ENCODE data around the gene TMC6.

Gene TMC6

DNA sequence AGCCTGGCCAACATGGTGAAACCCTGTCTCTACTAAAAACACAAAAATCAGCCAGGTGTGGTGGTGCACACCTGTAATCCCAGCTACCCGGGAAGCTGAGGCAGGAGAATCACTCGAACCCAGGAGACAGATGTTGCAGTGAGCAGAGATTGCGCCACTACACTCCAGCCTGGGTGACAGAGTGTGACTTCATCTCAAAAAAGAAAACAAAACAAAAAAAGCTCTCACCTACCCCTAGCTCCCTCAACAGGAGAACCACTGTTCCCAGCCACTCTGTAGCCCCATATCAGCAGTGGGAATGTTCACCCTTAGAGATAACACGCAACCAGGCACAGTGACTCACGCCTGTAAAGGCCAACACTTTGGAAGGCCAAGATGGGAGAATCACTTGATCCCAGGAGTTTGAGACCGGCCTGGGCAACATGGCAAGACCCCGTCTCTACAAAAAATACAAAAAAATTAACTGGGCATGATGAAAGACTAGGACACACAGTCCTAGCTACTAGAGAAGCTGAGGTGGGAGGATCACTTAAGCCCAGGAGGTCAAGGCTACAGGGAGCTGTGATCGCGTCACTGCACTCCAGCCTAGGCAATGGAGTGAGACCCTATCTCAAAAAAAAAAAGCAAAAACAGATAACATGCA, 7.4 kb upstream of the TMC6 start:
- peak overlapping the region; percentile 31 for H3K4me3 Mint-ChIP-seq
- no peaks in the 10 kb centered on the region for H3K9me3 Mint-ChIP-seq
- ATAC-seq (replicated peaks; ENCODE audit: extremely low read depth, poor library complexity, severe bottlenecking): no peak
- H3K27me3 Mint-ChIP-seq: no peaks in the 10 kb centered on the region
- H3K36me3 Mint-ChIP-seq (ENCODE audit: insufficient read depth): peaks cover 75% of the 10 kb centered on the region
- H3K4me1 Mint-ChIP-seq: peaks cover 72% of the 10 kb centered on the region
- H3K27ac Mint-ChIP-seq (ENCODE audit: low read depth): peak overlapping the region; percentile 54
- DNase-seq (ENCODE audit: low spot score in 2 of 2): no peak

GRCh38 chr17:78134899-78135385, 6.4 kb upstream of the TMC6 start:
- DNase-seq (ENCODE audit: low spot score in 2 of 2): no peak
- ATAC-seq (replicated peaks; ENCODE audit: extremely low read depth, poor library complexity, severe bottlenecking): no peak
- peak overlapping the region; percentile 100 for H3K4me3 Mint-ChIP-seq
- no peaks in the 10 kb centered on the region for H3K27me3 Mint-ChIP-seq
- peaks cover 76% of the 10 kb centered on the region for H3K36me3 Mint-ChIP-seq (ENCODE audit: insufficient read depth)
- no peaks in the 10 kb centered on the region for H3K9me3 Mint-ChIP-seq
- H3K27ac Mint-ChIP-seq (ENCODE audit: low read depth): peak overlapping the region; percentile 54
- H3K4me1 Mint-ChIP-seq: peaks cover 75% of the 10 kb centered on the region

DNA sequence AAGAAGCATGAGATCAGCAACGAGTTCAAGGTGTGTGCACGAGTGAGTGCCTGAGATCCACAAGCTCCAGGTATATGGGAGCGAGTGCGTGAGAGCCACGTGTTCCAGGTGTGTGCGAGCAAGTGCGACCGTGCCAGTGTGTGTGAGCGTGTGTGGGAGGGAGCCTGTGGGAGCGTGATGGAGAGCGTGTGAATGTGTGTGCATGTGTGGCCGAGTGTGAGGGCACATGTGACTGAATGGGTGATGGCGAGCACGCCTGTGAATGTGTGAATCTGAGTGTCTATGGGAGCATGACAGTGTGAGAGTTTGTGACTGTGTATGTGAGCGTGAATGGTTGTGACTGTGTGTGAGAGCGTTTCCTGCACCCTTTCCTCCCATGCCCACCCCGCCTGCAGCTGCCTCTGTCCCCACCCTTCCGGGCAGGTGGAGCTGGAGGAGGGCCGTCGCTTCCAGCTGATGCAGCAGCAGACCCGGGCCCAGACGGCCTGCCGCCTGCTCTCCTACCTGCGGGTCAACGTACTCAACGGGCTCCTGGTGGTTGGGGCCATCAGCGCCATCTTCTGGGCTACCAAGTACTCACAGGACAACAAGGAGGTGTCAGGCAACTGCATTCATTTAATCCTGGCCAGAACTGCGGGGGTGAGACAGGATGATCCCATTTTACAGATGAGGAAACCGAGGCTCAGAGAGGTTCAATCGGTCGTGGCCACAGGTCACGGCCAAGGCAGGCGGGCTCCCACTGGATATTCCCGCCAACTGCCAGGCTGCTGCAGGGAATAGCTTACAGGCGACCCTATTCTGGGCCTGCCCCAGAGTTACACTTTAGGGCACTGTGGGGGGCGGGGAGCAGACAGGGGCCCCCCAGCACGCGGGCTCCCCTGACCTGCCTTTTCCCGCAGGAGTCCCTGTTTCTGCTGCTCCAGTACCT, 5.7 kb upstream of the TMC6 start:
- ATAC-seq (replicated peaks; ENCODE audit: extremely low read depth, poor library complexity, severe bottlenecking) (peak; percentile 33), DNase-seq (ENCODE audit: low spot score in 2 of 2) (peak; percentile 74 to 76)
- H3K27me3 Mint-ChIP-seq: no peaks in the 10 kb centered on the region
- peaks cover 78% of the 10 kb centered on the region for H3K36me3 Mint-ChIP-seq (ENCODE audit: insufficient read depth)
- H3K4me1 Mint-ChIP-seq: peaks cover 76% of the 10 kb centered on the region
- H3K4me3 Mint-ChIP-seq: peak overlapping the region; percentile 100
- peak overlapping the region; percentile 8 for H3K27ac Mint-ChIP-seq (ENCODE audit: low read depth)
- no peaks in the 10 kb centered on the region for H3K9me3 Mint-ChIP-seq

DNA sequence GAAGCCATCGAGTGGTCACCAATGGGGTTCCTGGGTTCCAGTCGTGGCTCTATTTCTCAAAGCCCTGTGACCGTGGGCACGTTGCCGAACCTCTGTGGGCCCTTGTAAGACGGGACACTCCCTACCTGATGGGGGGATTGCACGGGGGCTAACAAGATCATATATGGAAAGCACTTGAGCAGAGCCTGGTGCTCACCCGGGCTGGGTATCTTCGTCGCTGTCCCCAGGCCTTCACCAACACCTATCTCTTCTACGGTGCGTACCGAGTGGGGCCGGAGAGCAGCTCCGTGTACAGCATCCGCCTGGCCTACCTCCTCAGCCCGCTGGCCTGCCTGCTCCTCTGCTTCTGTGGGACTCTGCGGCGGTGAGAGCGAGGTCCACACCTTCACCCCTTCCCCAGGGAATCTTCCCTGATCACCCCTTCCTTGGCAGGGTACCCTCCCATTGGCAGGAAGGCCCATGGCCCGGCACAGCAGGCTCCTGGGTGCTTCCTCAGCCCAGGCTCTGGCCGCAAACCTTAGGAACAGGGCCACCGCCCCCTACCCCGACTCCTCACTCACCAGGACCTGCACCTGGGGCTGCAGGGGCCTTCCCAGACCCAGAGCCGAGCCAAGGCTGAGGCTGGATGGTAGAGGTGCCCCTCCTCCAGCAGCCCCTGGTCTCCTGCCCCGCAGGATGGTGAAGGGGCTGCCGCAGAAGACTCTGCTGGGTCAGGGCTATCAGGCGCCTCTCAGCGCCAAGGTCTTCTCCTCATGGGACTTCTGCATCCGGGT, 4.8 kb upstream of the TMC6 start:
- Mint-ChIP-seq H3K36me3 (ENCODE audit: insufficient read depth) (peaks cover 80% of the 10 kb centered on the region), H3K9me3 (no peaks in the 10 kb centered on the region), H3K4me3 (peak overlapping the region; percentile 100), H3K27ac (ENCODE audit: low read depth) (peak overlapping the region; percentile 8), H3K27me3 (no peaks in the 10 kb centered on the region), H3K4me1 (peaks cover 73% of the 10 kb centered on the region)
- ATAC-seq (replicated peaks; ENCODE audit: extremely low read depth, poor library complexity, severe bottlenecking): no peak
- no peak for DNase-seq (ENCODE audit: low spot score in 2 of 2)

DNA sequence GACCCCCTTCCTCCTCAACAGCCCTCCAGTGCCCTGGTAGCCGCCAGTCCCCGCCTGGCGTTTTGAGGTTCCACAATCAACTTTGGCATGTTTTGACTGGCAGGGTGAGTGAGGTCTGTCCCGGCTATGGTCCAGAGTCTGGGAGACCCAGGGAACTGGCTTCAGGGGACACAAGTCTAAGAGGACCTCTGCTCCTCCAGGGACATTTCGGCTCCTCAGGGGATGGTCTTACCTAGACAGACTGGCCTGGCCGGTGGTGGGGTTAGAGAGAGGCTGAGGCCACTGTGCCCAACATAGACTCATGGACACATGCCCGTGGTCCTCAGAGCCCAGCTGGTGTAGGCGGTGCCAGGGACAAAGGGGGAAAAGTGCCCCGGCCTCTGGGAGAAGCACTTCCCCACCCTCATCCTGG, 4.2 kb upstream of the TMC6 start:
- no peak for ATAC-seq (replicated peaks; ENCODE audit: extremely low read depth, poor library complexity, severe bottlenecking)
- H3K9me3 Mint-ChIP-seq: no peaks in the 10 kb centered on the region
- DNase-seq (ENCODE audit: low spot score in 2 of 2): peak in 1 of 2 donors; percentile 37
- peak overlapping the region; percentile 100 for H3K4me3 Mint-ChIP-seq
- peaks cover 67% of the 10 kb centered on the region for H3K4me1 Mint-ChIP-seq
- H3K36me3 Mint-ChIP-seq (ENCODE audit: insufficient read depth): peaks cover 77% of the 10 kb centered on the region
- H3K27ac Mint-ChIP-seq (ENCODE audit: low read depth): peak overlapping the region; percentile 8
- no peaks in the 10 kb centered on the region for H3K27me3 Mint-ChIP-seq

- peak overlapping the region; percentile 8 for H3K27ac Mint-ChIP-seq (ENCODE audit: low read depth)
- peaks cover 76% of the 10 kb centered on the region for H3K36me3 Mint-ChIP-seq (ENCODE audit: insufficient read depth)
Observed at GRCh38 chr17:78132084-78132676, 3.6 kb upstream of the TMC6 start.

DNA sequence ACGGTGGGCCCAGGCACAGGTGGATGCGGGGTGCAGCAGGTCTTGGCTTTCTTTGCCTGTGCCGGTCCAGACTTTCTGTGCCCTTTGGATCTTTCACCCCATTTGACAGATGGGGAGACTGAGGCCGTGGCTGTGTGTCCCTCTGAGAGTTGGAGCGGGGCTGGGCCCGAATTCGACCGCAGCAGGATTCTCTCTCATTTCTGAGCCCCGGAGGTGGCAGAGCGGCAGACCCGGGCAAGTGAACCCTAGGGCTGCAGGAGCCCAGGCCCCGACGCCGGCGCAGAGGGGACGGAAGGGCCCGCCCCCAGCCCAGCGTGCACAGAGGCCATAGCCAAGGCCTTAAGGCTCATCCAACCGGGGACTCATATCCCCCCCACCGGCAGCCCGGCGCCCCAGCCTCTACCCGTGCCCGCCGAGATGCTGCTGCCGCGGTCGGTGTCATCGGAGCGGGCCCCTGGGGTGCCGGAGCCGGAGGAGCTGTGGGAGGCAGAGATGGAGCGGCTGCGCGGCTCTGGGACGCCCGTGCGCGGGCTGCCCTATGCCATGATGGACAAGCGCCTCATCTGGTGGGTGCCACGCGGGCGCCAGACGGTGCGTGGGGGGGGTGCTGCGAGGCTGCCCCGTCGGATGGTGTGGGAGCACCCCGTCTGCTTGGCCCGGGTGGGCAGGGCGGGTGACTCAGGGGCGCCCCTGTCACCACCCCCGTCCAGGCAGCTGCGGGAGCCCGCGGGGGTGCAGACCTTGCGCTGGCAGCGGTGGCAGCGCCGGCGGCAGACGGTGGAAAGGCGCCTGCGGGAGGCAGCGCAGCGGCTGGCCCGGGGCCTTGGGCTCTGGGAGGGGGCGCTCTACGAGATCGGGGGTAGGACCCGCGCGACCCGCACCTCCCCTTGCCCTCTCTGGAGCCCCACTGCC, 2.9 kb upstream of the TMC6 start:
- H3K4me1 Mint-ChIP-seq: peaks cover 62% of the 10 kb centered on the region
- no peaks in the 10 kb centered on the region for H3K27me3 Mint-ChIP-seq
- H3K36me3 Mint-ChIP-seq (ENCODE audit: insufficient read depth): peaks cover 75% of the 10 kb centered on the region
- H3K9me3 Mint-ChIP-seq: no peaks in the 10 kb centered on the region
- ATAC-seq (replicated peaks; ENCODE audit: extremely low read depth, poor library complexity, severe bottlenecking) (no peak), DNase-seq (ENCODE audit: low spot score in 2 of 2) (no peak)
- peak overlapping the region; percentile 97 for H3K27ac Mint-ChIP-seq (ENCODE audit: low read depth)
- peak overlapping the region; percentile 100 for H3K4me3 Mint-ChIP-seq

More at GRCh38 chr17:78132084-78132676, 3.6 kb upstream of the TMC6 start:
- Mint-ChIP-seq H3K9me3 (no peaks in the 10 kb centered on the region), H3K4me1 (peaks cover 61% of the 10 kb centered on the region), H3K27me3 (no peaks in the 10 kb centered on the region), H3K4me3 (peak overlapping the region; percentile 100)
- peak; percentile 49 to 72 for DNase-seq (ENCODE audit: low spot score in 2 of 2)
- no peak for ATAC-seq (replicated peaks; ENCODE audit: extremely low read depth, poor library complexity, severe bottlenecking)

GRCh38 chr17:78130437-78131101, 2.0 kb upstream of the TMC6 start, which contains the start of gene TMC8:
Gene TMC8 (plus strand): TSS chr17:78130771. CDS start chr17:78131589, 818 bp downstream.
- DNase-seq (ENCODE audit: low spot score in 2 of 2) (peak; percentile 64 to 86), ATAC-seq (replicated peaks; ENCODE audit: extremely low read depth, poor library complexity, severe bottlenecking) (peak; percentile 66)
- Mint-ChIP-seq H3K9me3 (no peaks in the 10 kb centered on the region), H3K4me3 (peak within 1 kb of the TSS; percentile 100), H3K27ac (ENCODE audit: low read depth) (peak within 1 kb of the TSS; percentile 97), H3K4me1 (peaks cover 61% of the 10 kb centered on the region), H3K36me3 (ENCODE audit: insufficient read depth) (peaks cover 74% of the 10 kb centered on the region), H3K27me3 (no peaks in the 10 kb centered on the region)

DNA sequence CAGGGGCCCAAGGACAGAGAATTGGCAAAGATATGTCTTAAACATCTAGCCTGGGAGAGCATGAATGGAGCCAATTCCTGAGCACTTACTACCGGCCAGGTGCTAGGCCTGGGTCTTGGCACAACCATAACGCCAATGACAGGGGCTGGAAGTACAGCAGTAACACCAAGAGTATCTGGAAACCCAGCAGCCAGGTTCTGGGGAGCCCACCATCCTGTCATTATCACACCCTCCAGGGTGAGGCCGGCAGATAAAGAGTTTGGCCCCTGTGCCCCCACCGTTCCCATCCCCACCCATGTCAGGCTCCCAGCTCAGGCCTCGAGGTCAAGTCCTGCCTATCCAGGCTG, 1.5 kb upstream of the TMC6 start:
- no peaks in the 10 kb centered on the region for H3K9me3 Mint-ChIP-seq
- ATAC-seq (replicated peaks; ENCODE audit: extremely low read depth, poor library complexity, severe bottlenecking) (peak; percentile 1), DNase-seq (ENCODE audit: low spot score in 2 of 2) (no peak)
- H3K36me3 Mint-ChIP-seq (ENCODE audit: insufficient read depth): peaks cover 74% of the 10 kb centered on the region
- peak overlapping the region; percentile 100 for H3K4me3 Mint-ChIP-seq
- no peaks in the 10 kb centered on the region for H3K27me3 Mint-ChIP-seq
- peaks cover 57% of the 10 kb centered on the region for H3K4me1 Mint-ChIP-seq
- peak overlapping the region; percentile 97 for H3K27ac Mint-ChIP-seq (ENCODE audit: low read depth)

DNA sequence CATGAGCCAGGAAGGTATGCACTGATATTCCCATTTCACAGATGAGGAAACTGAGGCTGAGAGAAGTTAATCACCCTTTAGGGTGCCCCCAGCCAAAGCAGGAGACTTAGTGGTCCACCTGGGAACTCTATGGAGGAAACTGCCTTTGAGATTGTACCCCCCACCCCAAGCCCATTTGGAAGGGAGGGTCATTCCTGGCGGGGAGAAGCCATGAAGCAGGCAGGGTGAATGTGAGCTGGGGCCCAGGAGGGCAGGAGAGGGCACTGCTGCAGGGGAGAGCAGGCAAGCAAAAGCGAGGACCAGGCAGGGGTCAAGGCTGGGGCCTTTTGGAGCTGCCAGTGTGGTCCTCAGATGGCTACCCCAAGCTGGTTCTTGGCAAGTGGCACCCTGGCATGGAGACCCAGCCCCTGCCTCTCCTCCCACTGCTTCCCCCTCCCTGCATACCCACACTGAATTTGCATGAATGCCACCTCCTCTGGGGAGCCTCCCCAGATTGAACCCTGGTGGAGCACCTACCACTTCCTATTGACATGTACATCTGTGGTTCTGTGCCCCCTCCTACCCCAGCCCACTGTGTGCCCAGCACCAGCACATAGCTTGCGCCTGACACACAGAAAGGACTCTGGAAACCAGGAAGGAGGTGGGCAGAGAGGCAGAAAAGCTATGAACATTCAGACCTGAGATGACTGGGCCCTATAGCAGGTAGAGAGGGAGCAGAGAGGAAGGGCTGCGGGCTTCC, 965 bp upstream of the TMC6 start:
- Mint-ChIP-seq H3K9me3 (no peaks in the 10 kb centered on the region), H3K4me1 (peaks cover 55% of the 10 kb centered on the region), H3K36me3 (ENCODE audit: insufficient read depth) (peaks cover 74% of the 10 kb centered on the region), H3K4me3 (peak overlapping the region; percentile 100), H3K27ac (ENCODE audit: low read depth) (peak overlapping the region; percentile 97), H3K27me3 (no peaks in the 10 kb centered on the region)
- ATAC-seq (replicated peaks; ENCODE audit: extremely low read depth, poor library complexity, severe bottlenecking) (peak; percentile 2), DNase-seq (ENCODE audit: low spot score in 2 of 2) (no peak)
